Measurements from ENCODE around the gene TMEM74B. TPM values are rescaled to one million over a fixed set of nuclear protein-coding genes. Genes with fewer than 3 reads are reported as not detected.

TMEM74B gene
- total RNA-seq, 2 experiments from 2014 or later = not detected

DNA sequence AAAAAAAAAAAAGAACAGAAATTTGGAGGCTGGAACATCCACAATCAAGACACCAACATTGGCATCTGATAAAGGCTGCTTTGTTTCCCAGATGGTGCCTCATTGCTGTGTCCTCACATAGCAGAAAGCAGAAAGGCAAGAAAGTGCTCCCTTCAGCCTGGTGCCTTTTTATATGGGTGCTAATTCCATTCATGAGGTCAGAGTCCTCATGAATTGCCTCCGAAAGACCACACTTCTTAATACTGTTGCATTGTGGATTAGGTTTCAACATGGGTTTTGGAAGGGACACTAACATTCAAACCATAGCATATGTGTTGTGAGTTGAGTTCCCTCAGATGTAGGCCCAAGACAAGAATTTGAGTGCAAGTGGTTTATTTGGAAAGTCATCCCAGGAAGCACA, 10.4 kb upstream of the TMEM74B start:
- Histone ChIP-seq H3K36me3 (ENCODE audit: insufficient read depth, low read length) (no peaks in the 10 kb centered on the region), H4K20me1 (ENCODE audit: insufficient read depth, low read length) (no peaks in the 10 kb centered on the region), H3K27ac (ENCODE audit: low read depth, low read length, poor library complexity, severe bottlenecking) (no peak overlapping the region), H3K9me2 (ENCODE audit: insufficient read depth, low read length) (no peaks in the 10 kb centered on the region), H3K4me2 (ENCODE audit: low read length) (no peak overlapping the region), H2AFZ (ENCODE audit: low read length) (no peak overlapping the region), H3K4me1 (ENCODE audit: insufficient read depth, low read length, poor library complexity, severe bottlenecking) (no peaks in the 10 kb centered on the region), H3K4me3 (ENCODE audit: low read depth, low read length, poor library complexity, severe bottlenecking) (no peak overlapping the region), H3K9me3 (ENCODE audit: low read length) (no peaks in the 10 kb centered on the region), H3K79me2 (ENCODE audit: insufficient read depth, low read depth, low read length) (no peaks in the 10 kb centered on the region)
- intact Hi-C loops (cut with micrococcal nuclease; ENCODE audit: unreplicated experiment) = no loop called here
- POLR2A ChIA-PET = no interaction called here
- TF ChIP-seq, protein P1, sequence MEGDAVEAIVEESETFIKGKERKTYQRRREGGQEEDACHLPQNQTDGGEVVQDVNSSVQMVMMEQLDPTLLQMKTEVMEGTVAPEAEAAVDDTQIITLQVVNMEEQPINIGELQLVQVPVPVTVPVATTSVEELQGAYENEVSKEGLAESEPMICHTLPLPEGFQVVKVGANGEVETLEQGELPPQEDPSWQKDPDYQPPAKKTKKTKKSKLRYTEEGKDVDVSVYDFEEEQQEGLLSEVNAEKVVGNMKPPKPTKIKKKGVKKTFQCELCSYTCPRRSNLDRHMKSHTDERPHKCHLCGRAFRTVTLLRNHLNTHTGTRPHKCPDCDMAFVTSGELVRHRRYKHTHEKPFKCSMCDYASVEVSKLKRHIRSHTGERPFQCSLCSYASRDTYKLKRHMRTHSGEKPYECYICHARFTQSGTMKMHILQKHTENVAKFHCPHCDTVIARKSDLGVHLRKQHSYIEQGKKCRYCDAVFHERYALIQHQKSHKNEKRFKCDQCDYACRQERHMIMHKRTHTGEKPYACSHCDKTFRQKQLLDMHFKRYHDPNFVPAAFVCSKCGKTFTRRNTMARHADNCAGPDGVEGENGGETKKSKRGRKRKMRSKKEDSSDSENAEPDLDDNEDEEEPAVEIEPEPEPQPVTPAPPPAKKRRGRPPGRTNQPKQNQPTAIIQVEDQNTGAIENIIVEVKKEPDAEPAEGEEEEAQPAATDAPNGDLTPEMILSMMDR (conservative IDR thresholded peaks at IDR 0.05; ENCODE audit: low read length) = no peak
- BruUV-seq (replicated peaks) = no TSS peak
- CTCF ChIA-PET (ENCODE audit: unreplicated experiment) = no interaction called here
- DNase-seq (ENCODE audit: low spot score) = no peak

- H3K79me2 ChIP-seq (ENCODE audit: insufficient read depth, low read depth, low read length) = no peaks in the 10 kb centered on the region
- CTCF ChIA-PET (ENCODE audit: unreplicated experiment) = no interaction called here
- BruUV-seq (replicated peaks) = no TSS peak
- no peak overlapping the region for H3K4me2 ChIP-seq (ENCODE audit: low read length)
- H2AFZ ChIP-seq (ENCODE audit: low read length) = no peak overlapping the region
- no peaks in the 10 kb centered on the region for H3K9me2 ChIP-seq (ENCODE audit: insufficient read depth, low read length)
- POLR2A ChIA-PET = no interaction called here
- no peaks in the 10 kb centered on the region for H3K9me3 ChIP-seq (ENCODE audit: low read length)
- intact Hi-C loops (cut with micrococcal nuclease; ENCODE audit: unreplicated experiment) = no loop called here
- no peaks in the 10 kb centered on the region for H3K36me3 ChIP-seq (ENCODE audit: insufficient read depth, low read length)
- DNase-seq (ENCODE audit: low spot score) = no peak
- H3K4me1 ChIP-seq (ENCODE audit: insufficient read depth, low read length, poor library complexity, severe bottlenecking) = no peaks in the 10 kb centered on the region
- H4K20me1 ChIP-seq (ENCODE audit: insufficient read depth, low read length) = no peaks in the 10 kb centered on the region
- H3K4me3 ChIP-seq (ENCODE audit: low read depth, low read length, poor library complexity, severe bottlenecking) = no peak overlapping the region
- no peak overlapping the region for H3K27ac ChIP-seq (ENCODE audit: low read depth, low read length, poor library complexity, severe bottlenecking)
- TF ChIP-seq, protein P1 (conservative IDR thresholded peaks at IDR 0.05; ENCODE audit: low read length) = no peak
- TF ChIP-seq EZH2phosphoT487 (IDR thresholded peaks at IDR 0.05; ENCODE audit: borderline replicate concordance, low read depth, low read length) = no peak
Observed at GRCh38 chr20:1191299-1191698, 6.5 kb upstream of the TMEM74B start.

GRCh38 chr20:1190847-1191246, 6.1 kb upstream of the TMEM74B start:
- Histone ChIP-seq H3K9me3 (ENCODE audit: low read length) (no peaks in the 10 kb centered on the region), H3K4me3 (ENCODE audit: low read depth, low read length, poor library complexity, severe bottlenecking) (no peak overlapping the region), H4K20me1 (ENCODE audit: insufficient read depth, low read length) (no peaks in the 10 kb centered on the region), H3K4me1 (ENCODE audit: insufficient read depth, low read length, poor library complexity, severe bottlenecking) (no peaks in the 10 kb centered on the region), H3K36me3 (ENCODE audit: insufficient read depth, low read length) (no peaks in the 10 kb centered on the region), H2AFZ (ENCODE audit: low read length) (no peak overlapping the region), H3K4me2 (ENCODE audit: low read length) (no peak overlapping the region), H3K9me2 (ENCODE audit: insufficient read depth, low read length) (no peaks in the 10 kb centered on the region), H3K27ac (ENCODE audit: low read depth, low read length, poor library complexity, severe bottlenecking) (no peak overlapping the region), H3K79me2 (ENCODE audit: insufficient read depth, low read depth, low read length) (no peaks in the 10 kb centered on the region)
- no TSS peak for BruUV-seq (replicated peaks)
- DNase-seq (ENCODE audit: low spot score) = no peak
- POLR2A ChIA-PET = no interaction called here
- TF ChIP-seq EZH2phosphoT487 (IDR thresholded peaks at IDR 0.05; ENCODE audit: borderline replicate concordance, low read depth, low read length) = no peak
- TF ChIP-seq, protein P1 (conservative IDR thresholded peaks at IDR 0.05; ENCODE audit: low read length) = no peak
- intact Hi-C loops (cut with micrococcal nuclease; ENCODE audit: unreplicated experiment) = no loop called here
- CTCF ChIA-PET (ENCODE audit: unreplicated experiment) = no interaction called here

Data from OCI-LY7 (cell line).